ENCODE measurements around the gene TRAF7.

DNA sequence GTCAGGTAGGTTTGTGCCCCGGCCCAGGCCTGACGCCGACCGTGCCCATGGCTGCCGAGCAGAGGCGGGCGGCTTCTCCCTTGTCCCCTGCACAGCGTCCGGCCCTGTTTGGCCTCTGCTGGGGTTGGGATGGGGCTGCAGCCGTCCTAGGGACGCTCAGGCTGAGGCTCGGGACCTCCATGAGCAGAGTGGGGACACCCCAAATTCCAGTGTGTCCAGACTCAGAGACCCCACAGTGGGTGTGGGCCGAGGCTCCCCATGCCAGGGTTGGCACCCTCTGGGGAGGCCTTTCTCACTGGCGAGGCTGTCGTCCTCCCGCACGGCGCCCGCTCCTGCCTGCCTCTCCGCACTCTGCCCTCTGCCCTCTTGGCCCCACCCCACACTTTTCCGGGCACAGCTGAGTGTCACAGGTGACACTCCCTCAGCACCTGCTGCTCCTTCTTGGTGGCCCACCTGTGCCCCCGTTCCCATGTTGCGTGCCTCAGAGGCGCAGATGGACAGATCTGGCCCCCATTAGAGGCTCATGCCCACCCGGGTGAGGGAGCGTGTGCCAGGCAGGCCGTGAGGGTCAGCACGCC lies 16.1 kb downstream of the TRAF7 start:
- TF ChIP-seq, protein P1, sequence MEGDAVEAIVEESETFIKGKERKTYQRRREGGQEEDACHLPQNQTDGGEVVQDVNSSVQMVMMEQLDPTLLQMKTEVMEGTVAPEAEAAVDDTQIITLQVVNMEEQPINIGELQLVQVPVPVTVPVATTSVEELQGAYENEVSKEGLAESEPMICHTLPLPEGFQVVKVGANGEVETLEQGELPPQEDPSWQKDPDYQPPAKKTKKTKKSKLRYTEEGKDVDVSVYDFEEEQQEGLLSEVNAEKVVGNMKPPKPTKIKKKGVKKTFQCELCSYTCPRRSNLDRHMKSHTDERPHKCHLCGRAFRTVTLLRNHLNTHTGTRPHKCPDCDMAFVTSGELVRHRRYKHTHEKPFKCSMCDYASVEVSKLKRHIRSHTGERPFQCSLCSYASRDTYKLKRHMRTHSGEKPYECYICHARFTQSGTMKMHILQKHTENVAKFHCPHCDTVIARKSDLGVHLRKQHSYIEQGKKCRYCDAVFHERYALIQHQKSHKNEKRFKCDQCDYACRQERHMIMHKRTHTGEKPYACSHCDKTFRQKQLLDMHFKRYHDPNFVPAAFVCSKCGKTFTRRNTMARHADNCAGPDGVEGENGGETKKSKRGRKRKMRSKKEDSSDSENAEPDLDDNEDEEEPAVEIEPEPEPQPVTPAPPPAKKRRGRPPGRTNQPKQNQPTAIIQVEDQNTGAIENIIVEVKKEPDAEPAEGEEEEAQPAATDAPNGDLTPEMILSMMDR (IDR thresholded peaks at IDR 0.05; ENCODE audit: insufficient read depth, low read length, poor library complexity, severe bottlenecking), result no peak
- no peak for TF ChIP-seq EZH2phosphoT487 (conservative IDR thresholded peaks at IDR 0.05; ENCODE audit: low read length)
